Hepatocyte (in vitro differentiated cells): Measurements from ENCODE around the gene KIF11. TPM values are rescaled to one million over a fixed set of nuclear protein-coding genes. Genes with fewer than 3 reads are reported as not detected.

Experiments
- DNase-seq: peaks from one replicate; pipeline ENCODE4 v3.0.0-alpha.2; 2016; ENCODE audit warnings: low spot score
- H2AFZ ChIP-seq: fragments of 200-600 bp; sonication (generic); 2 replicates; pipeline ENCODE4 v1.6.0; 2016; ENCODE audit warnings: antibody characterized with exemption, mild to moderate bottlenecking
- H3K27ac ChIP-seq: fragments of 200-600 bp; sonication (generic); 2 replicates; pipeline ENCODE4 v1.5.1; 2016; ENCODE audit warnings: mild to moderate bottlenecking
- H3K27me3 ChIP-seq: fragments of 200-600 bp; sonication (generic); 2 replicates; pipeline ENCODE4 v1.6.1; 2016
- H3K36me3 ChIP-seq: fragments of 200-600 bp; sonication (generic); replicated peaks from 2 replicates; pipeline ENCODE4 v1.5.1; 2016; ENCODE audit warnings: low read depth; ENCODE audit not compliant: insufficient read depth
- H3K4me1 ChIP-seq: fragments of 200-600 bp; sonication (generic); 2 replicates; pipeline ENCODE4 v1.5.1; 2016; ENCODE audit warnings: mild to moderate bottlenecking, moderate library complexity; ENCODE audit not compliant: insufficient read depth
- H3K4me2 ChIP-seq: fragments of 200-600 bp; sonication (generic); 2 replicates; pipeline ENCODE4 v1.6.0; 2016
- H3K4me3 ChIP-seq: fragments of 200-600 bp; sonication (generic); 2 replicates; pipeline ENCODE4 v1.5.1; 2016; ENCODE audit warnings: mild to moderate bottlenecking
- H3K79me2 ChIP-seq: fragments of 200-600 bp; sonication (generic); 2 replicates; pipeline ENCODE4 v1.6.0; 2017; ENCODE audit warnings: mild to moderate bottlenecking
- H3K9me2 ChIP-seq: fragments of 200-600 bp; sonication (generic); replicated peaks from 2 replicates; pipeline ENCODE4 v1.6.0; 2017; ENCODE audit warnings: mild to moderate bottlenecking; ENCODE audit not compliant: insufficient read depth
- H3K9me3 ChIP-seq: fragments of 200-600 bp; sonication (generic); 2 replicates; pipeline ENCODE4 v1.5.1; 2016; ENCODE audit warnings: low read depth, mild to moderate bottlenecking
- H4K20me1 ChIP-seq: fragments of 200-600 bp; sonication (generic); 2 replicates; pipeline ENCODE4 v1.6.0; 2016; ENCODE audit warnings: mild to moderate bottlenecking; ENCODE audit not compliant: insufficient read depth, poor library complexity, severe bottlenecking
- CTCF ChIP-seq: fragments of 200-600 bp; sonication (generic); IDR thresholded peaks from 2 replicates; pipeline ENCODE4 v1.5.1; 2016; ENCODE audit warnings: antibody characterized with exemption, mild to moderate bottlenecking; ENCODE audit not compliant: poor library complexity
- EZH2 ChIP-seq: fragments of 200-600 bp; sonication (generic); IDR thresholded peaks from 2 replicates; pipeline ENCODE4 v1.6.1; 2016; ENCODE audit warnings: antibody characterized with exemption, mild to moderate bottlenecking, borderline replicate concordance
- EZH2phosphoT487 ChIP-seq: fragments of 200-600 bp; sonication (generic); IDR thresholded peaks from one replicate; pipeline ENCODE4 v1.6.1; 2018; ENCODE audit warnings: antibody characterized with exemption, mild to moderate bottlenecking, low read depth, moderate library complexity; ENCODE audit not compliant: unreplicated experiment, severe bottlenecking
- WGBS: methylation state at CpG from one replicate; pipeline ENCODE4 v1.1.6; 2016; ENCODE audit warnings: low lambda C conversion rate; ENCODE audit errors: missing lambda C conversion rate; 5-methylcytosine and 5-hydroxymethylcytosine counted together
- polyA plus RNA-seq: library from polyadenylated mRNA; unstranded; fragments of >200 nt; fragmentation: Nextera tagmentation; extraction: Ambion mirVana; gene quantifications from 2 replicates; pipeline ENCODE4 v1.2.1, GENCODE V29; 2016
- total RNA-seq: library from RNA; depleted of rRNA; stranded (reverse); fragments of >200 nt; gene quantifications from 2 replicates; pipeline ENCODE4 v1.2.3, GENCODE V29; 2014

Gene KIF11
- total and polyA plus RNA-seq, 2 experiments from 2014 or later, result 3.2 to 9.2 TPM

DNA sequence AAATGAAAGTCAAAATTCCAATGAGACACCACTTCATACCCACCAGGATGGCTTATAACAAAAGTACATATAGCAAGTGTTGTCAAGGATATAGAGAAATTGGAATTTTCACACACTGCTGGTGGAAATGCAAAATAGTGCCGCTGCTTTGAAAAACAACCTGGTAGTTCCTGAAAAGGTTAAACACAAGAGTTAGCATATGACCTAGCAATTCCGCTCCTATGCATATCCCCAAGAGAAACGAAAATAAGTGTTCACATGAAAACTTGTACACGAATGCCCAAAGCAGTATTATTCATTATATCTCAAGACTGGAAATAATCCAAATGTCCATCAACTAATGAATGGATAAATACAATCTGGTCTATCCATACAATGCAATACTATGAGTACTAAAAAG, 33.9 kb upstream of the KIF11 start:
- Histone ChIP-seq H3K4me3 (no peak overlapping the region), H3K4me2 (no peak overlapping the region), H2AFZ (no peak overlapping the region), H3K79me2 (peaks cover 50% of the 10 kb centered on the region), H3K27me3 (no peaks in the 10 kb centered on the region), H3K36me3 (no peaks in the 10 kb centered on the region), H3K4me1 (no peaks in the 10 kb centered on the region), H3K9me3 (peaks cover 4% of the 10 kb centered on the region), H4K20me1 (no peaks in the 10 kb centered on the region), H3K27ac (no peak overlapping the region), H3K9me2 (no peaks in the 10 kb centered on the region)
- DNase-seq, result no peak
- TF ChIP-seq EZH2 (no peak), CTCF (no peak), EZH2phosphoT487 (no peak)
- WGBS, result 95% methylated on average over 4 of the region's 4 CpGs

- TF ChIP-seq EZH2phosphoT487, result no peak
- TF ChIP-seq CTCF, result no peak
- TF ChIP-seq EZH2, result no peak
- Histone ChIP-seq H3K27me3 (no peaks in the 10 kb centered on the region), H3K79me2 (peaks cover 69% of the 10 kb centered on the region)
Measured at GRCh38 chr10:92562424-92562823, 30.5 kb upstream of the KIF11 start.

DNA sequence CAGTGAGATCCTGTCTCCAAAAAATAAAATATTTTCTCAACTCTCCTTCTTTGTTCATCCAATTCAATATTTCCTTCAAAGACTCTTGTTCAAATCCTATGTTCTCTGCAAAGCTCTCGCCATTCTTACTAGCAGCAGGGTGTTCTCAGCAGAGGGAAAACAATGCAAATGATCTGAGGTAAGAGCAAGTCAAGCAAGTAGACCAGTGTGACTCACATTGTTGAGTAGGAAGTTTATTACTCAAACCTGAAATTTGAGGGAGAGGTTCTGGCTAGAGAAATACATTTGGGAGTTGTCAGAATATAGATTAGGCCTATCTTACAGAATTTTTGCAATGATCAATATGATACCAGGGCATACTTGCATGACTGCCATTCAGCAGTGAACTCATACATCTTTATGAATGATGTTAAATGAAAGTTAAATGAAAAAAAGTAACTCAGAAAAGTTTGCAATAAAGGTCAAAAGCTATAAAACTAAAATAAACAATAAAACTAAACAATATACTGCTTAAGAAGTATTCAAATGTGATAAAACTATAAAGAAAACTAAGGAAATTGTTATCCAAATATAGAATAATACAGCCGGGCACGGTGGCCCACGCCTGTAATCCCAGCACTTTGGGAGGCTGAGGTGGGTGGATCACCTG, 24.9 kb upstream of the KIF11 start:
- H3K9me3 ChIP-seq, result no peaks in the 10 kb centered on the region
- DNase-seq, result peak; percentile 9

More at GRCh38 chr10:92562424-92562823, 30.5 kb upstream of the KIF11 start:
- Histone ChIP-seq H3K4me2 (no peak overlapping the region), H3K36me3 (no peaks in the 10 kb centered on the region), H2AFZ (no peak overlapping the region), H3K4me1 (no peaks in the 10 kb centered on the region), H3K27ac (no peak overlapping the region), H3K9me2 (no peaks in the 10 kb centered on the region), H4K20me1 (no peaks in the 10 kb centered on the region), H3K4me3 (no peak overlapping the region), H3K9me3 (no peaks in the 10 kb centered on the region)
- no peak for DNase-seq

More for the DNA sequence above, 24.9 kb upstream of the KIF11 start:
- H3K4me1 ChIP-seq, result peaks cover 8% of the 10 kb centered on the region
- no peaks in the 10 kb centered on the region for H3K27me3 ChIP-seq
- H3K9me2 ChIP-seq, result no peaks in the 10 kb centered on the region
- 69% methylated on average over 4 of the region's 4 CpGs for WGBS
- no peak for TF ChIP-seq CTCF
- TF ChIP-seq EZH2, result no peak
- H3K36me3 ChIP-seq, result no peaks in the 10 kb centered on the region
- peaks cover 91% of the 10 kb centered on the region for H3K79me2 ChIP-seq
- H3K27ac ChIP-seq, result no peak overlapping the region
- H3K4me2 ChIP-seq, result no peak overlapping the region
- no peak overlapping the region for H3K4me3 ChIP-seq
- peaks cover 4% of the 10 kb centered on the region for H4K20me1 ChIP-seq
- H2AFZ ChIP-seq, result no peak overlapping the region
